Measurements from ENCODE around the gene GAS2L2. TPM values are rescaled to one million over a fixed set of nuclear protein-coding genes. Genes with fewer than 3 reads are reported as not detected.

GAS2L2 gene
- total and polyA plus RNA-seq, 2 donors (not counting 1 experiment from before 2014, with no cell fraction given), result 0.09 to 0.17 TPM

GRCh38 chr17:35726953-35727460 is 26.0 kb downstream of the GAS2L2 start:
- ATAC-seq (ENCODE audit: low read depth), result no peak
- Histone ChIP-seq H3K79me2 (ENCODE audit: control insufficient read depth, insufficient read depth, low read length) (no peaks in the 10 kb centered on the region), H2AFZ (ENCODE audit: insufficient read depth, low read depth, low read length, poor library complexity, severe bottlenecking) (no peak overlapping the region), H3K27me3 (replicated peaks in 1 of 4; ENCODE audit: control extremely low read depth in 1 of 4, control insufficient read depth in 3 of 4, insufficient read depth in 4 of 4, low read length in 3 of 4) (peaks cover 0 to 9% (median 0%) of the 10 kb centered on the region in 4 experiments), H3K4me1 (ENCODE audit: control insufficient read depth in 2 of 2, insufficient read depth in 2 of 2, low read length in 2 of 2) (peaks cover 9 to 11% of the 10 kb centered on the region in 2 donors), H4K20me1 (ENCODE audit: control insufficient read depth, insufficient read depth, low read length, poor library complexity, severe bottlenecking) (no peaks in the 10 kb centered on the region), H3K9me3 (ENCODE audit: control extremely low read depth in 1 of 3, control insufficient read depth in 2 of 3, insufficient read depth in 1 of 3, low read length in 2 of 3) (no peaks in the 10 kb centered on the region), H3K4me3 (ENCODE audit: control extremely low read depth in 1 of 5, extremely low read depth in 1 of 5, insufficient read depth in 1 of 5, low read depth in 2 of 5, low read length in 4 of 5) (no peak overlapping the region), H3K36me3 (replicated peaks in 1 of 2; ENCODE audit: control extremely low read depth in 1 of 2, control insufficient read depth in 1 of 2, extremely low read depth in 1 of 2, insufficient read depth in 2 of 2, low read length in 1 of 2) (peaks cover 10 to 40% of the 10 kb centered on the region in 2 experiments), H3K9ac (ENCODE audit: low read length) (no peak overlapping the region), H3K4me2 (replicated peaks; ENCODE audit: low read depth, low read length, poor library complexity, severe bottlenecking) (no peak overlapping the region), H3K27ac (ENCODE audit: low read length in 2 of 2) (no peak overlapping the region)
- WGBS (ENCODE audit: insufficient coverage), result 93% methylated on average over 4 of the region's 5 CpGs
- H3K27ac Mint-ChIP-seq, result no peak overlapping the region
- POLR2A ChIA-PET, result no interaction called here
- CTCF ChIA-PET, result interaction anchor here (1.2 kb wide), 1 partner anchor 20 kb away, joined by 4 read pairs; no protein-coding TSS in a partner anchor
- TF ChIP-seq CTCF (IDR thresholded peaks at IDR 0.05) (no peak), EZH2 (IDR thresholded peaks at IDR 0.05; ENCODE audit: borderline replicate concordance, insufficient read depth, low read depth, low read length, poor library complexity, severe bottlenecking) (no peak)
- DNase-seq, result no peak
- H3K4me1 Mint-ChIP-seq, result peaks cover 13% of the 10 kb centered on the region
- intact Hi-C loops (cut with micrococcal nuclease), result no loop called here
- H3K4me3 Mint-ChIP-seq, result no peak overlapping the region
- H3K27me3 Mint-ChIP-seq, result peaks cover 11% of the 10 kb centered on the region
- no peaks in the 10 kb centered on the region for H3K9me3 Mint-ChIP-seq (ENCODE audit: insufficient read depth)

GRCh38 chr17:35726127-35726952 is 26.7 kb downstream of the GAS2L2 start:
- Mint-ChIP-seq H3K27ac (no peak overlapping the region), H3K9me3 (ENCODE audit: insufficient read depth) (no peaks in the 10 kb centered on the region), H3K27me3 (peaks cover 11% of the 10 kb centered on the region), H3K4me1 (peaks cover 13% of the 10 kb centered on the region), H3K4me3 (no peak overlapping the region)
- H3K27me3 ChIP-seq (replicated peaks in 1 of 4; ENCODE audit: control extremely low read depth in 1 of 4, control insufficient read depth in 3 of 4, insufficient read depth in 4 of 4, low read length in 3 of 4), result peaks cover 0 to 7% (median 0%) of the 10 kb centered on the region in 4 experiments
- H3K4me2 ChIP-seq (replicated peaks; ENCODE audit: low read depth, low read length, poor library complexity, severe bottlenecking), result no peak overlapping the region
- CTCF ChIA-PET, result no interaction called here
- intact Hi-C loops (cut with micrococcal nuclease), result no loop called here
- no peak overlapping the region for H3K27ac ChIP-seq (ENCODE audit: low read length in 2 of 2)
- no peak overlapping the region for H2AFZ ChIP-seq (ENCODE audit: insufficient read depth, low read depth, low read length, poor library complexity, severe bottlenecking)
- H3K79me2 ChIP-seq (ENCODE audit: control insufficient read depth, insufficient read depth, low read length), result no peaks in the 10 kb centered on the region
- H3K36me3 ChIP-seq (replicated peaks in 1 of 2; ENCODE audit: control extremely low read depth in 1 of 2, control insufficient read depth in 1 of 2, extremely low read depth in 1 of 2, insufficient read depth in 2 of 2, low read length in 1 of 2), result peaks cover 10 to 40% of the 10 kb centered on the region in 2 experiments
- H3K9ac ChIP-seq (ENCODE audit: low read length), result no peak overlapping the region
- DNase-seq, result no peak
- ATAC-seq (ENCODE audit: low read depth), result no peak
- TF ChIP-seq CTCF (IDR thresholded peaks at IDR 0.05) (no peak), EZH2 (IDR thresholded peaks at IDR 0.05; ENCODE audit: borderline replicate concordance, insufficient read depth, low read depth, low read length, poor library complexity, severe bottlenecking) (no peak)
- peaks cover 7 to 10% of the 10 kb centered on the region in 2 donors for H3K4me1 ChIP-seq (ENCODE audit: control insufficient read depth in 2 of 2, insufficient read depth in 2 of 2, low read length in 2 of 2)
- no peaks in the 10 kb centered on the region for H3K9me3 ChIP-seq (ENCODE audit: control extremely low read depth in 1 of 3, control insufficient read depth in 2 of 3, insufficient read depth in 1 of 3, low read length in 2 of 3)
- no peaks in the 10 kb centered on the region for H4K20me1 ChIP-seq (ENCODE audit: control insufficient read depth, insufficient read depth, low read length, poor library complexity, severe bottlenecking)
- no peak overlapping the region for H3K4me3 ChIP-seq (ENCODE audit: control extremely low read depth in 1 of 5, extremely low read depth in 1 of 5, insufficient read depth in 1 of 5, low read depth in 2 of 5, low read length in 4 of 5)
- POLR2A ChIA-PET, result no interaction called here
- WGBS (ENCODE audit: insufficient coverage), result 77% methylated on average over 3 of the region's 6 CpGs
